ENCODE results near the gene OPHN1. TPM values are rescaled to one million over a fixed set of nuclear protein-coding genes. Genes with fewer than 3 reads are reported as not detected.

The OPHN1 gene
- total and polyA plus RNA-seq, 2 of the 13 experiments (the other 11 are each of a cell fraction or from before 2014, with no cell fraction given) = 1.6 to 1.7 TPM

DNA sequence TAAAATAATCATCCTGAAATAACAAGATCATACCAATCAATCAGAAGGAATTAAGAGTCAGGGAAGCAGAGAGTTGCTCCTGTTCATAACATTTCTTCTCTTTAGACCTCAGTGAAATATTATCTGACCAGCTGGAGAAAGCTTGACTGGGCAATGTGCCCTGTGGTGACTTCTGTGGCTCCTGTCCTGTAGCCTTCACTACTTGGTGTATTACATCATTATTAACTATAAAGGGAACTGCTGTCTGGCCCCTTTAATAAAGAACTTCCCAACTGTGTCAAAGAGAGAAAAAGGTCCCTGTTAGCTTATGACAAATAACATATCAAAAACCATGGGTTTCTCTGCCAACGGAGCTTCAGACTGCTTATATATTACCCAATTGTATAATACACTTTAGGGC, 18.0 kb downstream of the OPHN1 start (continued):
- no peak for TF ChIP-seq HMG20A (CRISPR knock-in tag; IDR thresholded peaks at IDR 0.05; ENCODE audit: borderline replicate concordance)
- TF ChIP-seq YY1 (IDR thresholded peaks at IDR 0.05; ENCODE audit: insufficient read depth, insufficient replicate concordance, low read depth, low read length) = no peak
- no peak for TF ChIP-seq KLF13 (CRISPR knock-in tag; IDR thresholded peaks at IDR 0.05)
- no peak for TF ChIP-seq ZNF335 (CRISPR knock-in tag; IDR thresholded peaks at IDR 0.05)

DNA sequence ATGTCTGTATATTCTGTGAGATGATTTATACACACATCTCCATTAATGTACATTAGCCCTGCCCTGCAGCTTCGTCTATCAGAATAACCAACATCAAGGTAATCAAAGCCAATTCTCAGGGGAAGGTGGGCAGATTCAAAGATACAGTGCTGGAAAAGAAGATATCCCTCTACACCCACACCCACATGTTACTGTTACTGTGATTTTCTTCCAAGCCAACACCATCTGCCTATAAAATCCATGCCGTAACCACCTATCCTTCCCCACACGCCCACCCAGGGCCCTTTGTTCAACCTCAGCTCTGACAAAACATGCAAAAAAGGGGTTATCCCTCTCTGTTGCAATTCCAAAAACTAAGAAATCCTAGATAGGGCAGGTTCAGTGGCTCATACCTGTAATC, 20.0 kb downstream of the OPHN1 start:
- no peak for FAIRE-seq
- no peaks in the 10 kb centered on the region for H3K4me1 ChIP-seq (ENCODE audit: insufficient read depth, low read length)

More for the DNA sequence above, 20.0 kb downstream of the OPHN1 start:
- DNase-seq (ENCODE audit: low spot score) (no peak), ATAC-seq (no peak)
- no TSS peak for BruUV-seq (replicated peaks)
- in situ Hi-C loops (cut with HindIII; ENCODE audit: extremely low pct_ligation_motif_present, low pct_unique_long_range_greater_than_20kb) (no loop called here), intact Hi-C loops (cut with micrococcal nuclease; ENCODE audit: unreplicated experiment) (no loop called here)
- ChIA-PET CTCF (ENCODE audit: low intra/inter-chr PET ratio, low total read pairs) (no interaction called here), POLR2A (no interaction called here)
- no peak overlapping the region for H2AFZ ChIP-seq (ENCODE audit: low read length)
- no peaks in the 10 kb centered on the region for H3K27me3 ChIP-seq (ENCODE audit: control insufficient read depth in 1 of 2, insufficient read depth in 2 of 2, low read length in 2 of 2)
- 97% methylated on average over 3 of the region's 3 CpGs for WGBS (ENCODE audit: low lambda C conversion rate)
- no peak overlapping the region for H3K4me3 ChIP-seq (replicated peaks in 1 of 3; ENCODE audit: insufficient read depth in 1 of 3, low read depth in 2 of 3, low read length in 3 of 3)
- H3K27ac ChIP-seq (ENCODE audit: extremely low read length, insufficient read depth, low read length) = no peak overlapping the region
- H4K20me1 ChIP-seq (ENCODE audit: insufficient read depth, low read length) = no peaks in the 10 kb centered on the region
- TF ChIP-seq, protein P1, sequence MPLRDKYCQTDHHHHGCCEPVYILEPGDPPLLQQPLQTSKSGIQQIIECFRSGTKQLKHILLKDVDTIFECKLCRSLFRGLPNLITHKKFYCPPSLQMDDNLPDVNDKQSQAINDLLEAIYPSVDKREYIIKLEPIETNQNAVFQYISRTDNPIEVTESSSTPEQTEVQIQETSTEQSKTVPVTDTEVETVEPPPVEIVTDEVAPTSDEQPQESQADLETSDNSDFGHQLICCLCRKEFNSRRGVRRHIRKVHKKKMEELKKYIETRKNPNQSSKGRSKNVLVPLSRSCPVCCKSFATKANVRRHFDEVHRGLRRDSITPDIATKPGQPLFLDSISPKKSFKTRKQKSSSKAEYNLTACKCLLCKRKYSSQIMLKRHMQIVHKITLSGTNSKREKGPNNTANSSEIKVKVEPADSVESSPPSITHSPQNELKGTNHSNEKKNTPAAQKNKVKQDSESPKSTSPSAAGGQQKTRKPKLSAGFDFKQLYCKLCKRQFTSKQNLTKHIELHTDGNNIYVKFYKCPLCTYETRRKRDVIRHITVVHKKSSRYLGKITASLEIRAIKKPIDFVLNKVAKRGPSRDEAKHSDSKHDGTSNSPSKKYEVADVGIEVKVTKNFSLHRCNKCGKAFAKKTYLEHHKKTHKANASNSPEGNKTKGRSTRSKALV (CRISPR knock-in tag; IDR thresholded peaks at IDR 0.05) = no peak
- TF ChIP-seq ZNF350 (CRISPR knock-in tag; IDR thresholded peaks at IDR 0.05; ENCODE audit: borderline replicate concordance, low read depth) = no peak
- no peak for TF ChIP-seq ZNF550 (CRISPR knock-in tag; IDR thresholded peaks at IDR 0.05; ENCODE audit: borderline replicate concordance)
- TF ChIP-seq HNRNPK (IDR thresholded peaks at IDR 0.05; ENCODE audit: low read depth, low read length, poor library complexity, severe bottlenecking) = no peak
- TF ChIP-seq, protein P2, sequence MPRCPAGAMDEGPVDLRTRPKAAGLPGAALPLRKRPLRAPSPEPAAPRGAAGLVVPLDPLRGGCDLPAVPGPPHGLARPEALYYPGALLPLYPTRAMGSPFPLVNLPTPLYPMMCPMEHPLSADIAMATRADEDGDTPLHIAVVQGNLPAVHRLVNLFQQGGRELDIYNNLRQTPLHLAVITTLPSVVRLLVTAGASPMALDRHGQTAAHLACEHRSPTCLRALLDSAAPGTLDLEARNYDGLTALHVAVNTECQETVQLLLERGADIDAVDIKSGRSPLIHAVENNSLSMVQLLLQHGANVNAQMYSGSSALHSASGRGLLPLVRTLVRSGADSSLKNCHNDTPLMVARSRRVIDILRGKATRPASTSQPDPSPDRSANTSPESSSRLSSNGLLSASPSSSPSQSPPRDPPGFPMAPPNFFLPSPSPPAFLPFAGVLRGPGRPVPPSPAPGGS (CRISPR knock-in tag; IDR thresholded peaks at IDR 0.05) = no peak
- TF ChIP-seq YEATS2 (CRISPR knock-in tag; IDR thresholded peaks at IDR 0.05; ENCODE audit: borderline replicate concordance) = no peak
- TF ChIP-seq FOXJ3 (CRISPR knock-in tag; IDR thresholded peaks at IDR 0.05; ENCODE audit: borderline replicate concordance) = no peak
- TF ChIP-seq MAZ (IDR thresholded peaks at IDR 0.05; ENCODE audit: borderline replicate concordance, low read depth, low read length) = no peak
- no peak for TF ChIP-seq MAZ (CRISPR knock-in tag; IDR thresholded peaks at IDR 0.05; ENCODE audit: low read depth)
- no peak for TF ChIP-seq ZNF282 (IDR thresholded peaks at IDR 0.05; ENCODE audit: partially characterized antibody)
- no peak for TF ChIP-seq PCBP2 (optimal IDR thresholded peaks at IDR 0.05; ENCODE audit: low read depth, low read length, poor library complexity, severe bottlenecking)
- no peak for TF ChIP-seq ARNTL (CRISPR knock-in tag; IDR thresholded peaks at IDR 0.05)
- no peak for TF ChIP-seq ZMYM4 (CRISPR knock-in tag; IDR thresholded peaks at IDR 0.05)
- TF ChIP-seq ZSCAN9 (CRISPR knock-in tag; IDR thresholded peaks at IDR 0.05; ENCODE audit: borderline replicate concordance) = no peak
- no peak for TF ChIP-seq RARA (CRISPR knock-in tag; IDR thresholded peaks at IDR 0.05)
- no peak for TF ChIP-seq PLRG1 (conservative IDR thresholded peaks at IDR 0.05)
- no peaks in the 10 kb centered on the region for H3K36me3 ChIP-seq (replicated peaks in 1 of 2; ENCODE audit: control insufficient read depth in 1 of 2, insufficient read depth in 2 of 2, low read length in 2 of 2)
- H3K9me3 ChIP-seq (ENCODE audit: low read length) = no peaks in the 10 kb centered on the region
- H3K4me2 ChIP-seq (ENCODE audit: low read depth, low read length) = no peak overlapping the region
- H3K9ac ChIP-seq (ENCODE audit: insufficient read depth, low read depth, low read length) = no peak overlapping the region
- H3K79me2 ChIP-seq (ENCODE audit: insufficient read depth, low read length) = no peaks in the 10 kb centered on the region

All from HepG2 (cell line).